DND-41 (cell line): ENCODE results near the gene HSD17B2.

ENCODE experiments used
- ATAC-seq: fragments of 200-7000 bp; cut with Tn5 transposase; 3 replicates; pipeline ENCODE4 v1.9.1; 2021; ENCODE audit warnings: low read depth; ENCODE audit not compliant: insufficient read depth
- DNase-seq: peaks from one replicate; pipeline ENCODE4 v3.0.0-alpha.2; 2020
- H2AFZ ChIP-seq: 2 replicates; pipeline ENCODE4 v1.6.0; 2012; ENCODE audit warnings: low read depth, low read length
- H3K27ac ChIP-seq: 2 replicates; pipeline ENCODE4 v1.5.1; 2012; ENCODE audit warnings: low read length, inconsistent platforms
- H3K27me3 ChIP-seq: fragments of 200-600 bp; sonication (generic); 2 replicates; pipeline ENCODE4 v1.6.0; 2012; ENCODE audit warnings: low read length, mild to moderate bottlenecking, inconsistent platforms; ENCODE audit not compliant: insufficient read depth, poor library complexity
- H3K36me3 ChIP-seq: 2 replicates; pipeline ENCODE4 v1.5.1; 2012; ENCODE audit warnings: low read length, inconsistent platforms; ENCODE audit not compliant: insufficient read depth
- H3K4me1 ChIP-seq: 2 replicates; pipeline ENCODE4 v1.5.1; 2012; ENCODE audit warnings: mild to moderate bottlenecking, low read length; ENCODE audit not compliant: insufficient read depth
- H3K4me2 ChIP-seq: 2 replicates; pipeline ENCODE4 v1.6.0; 2012; ENCODE audit warnings: mild to moderate bottlenecking, moderate library complexity, low read length, inconsistent platforms; ENCODE audit not compliant: insufficient read depth
- H3K4me3 ChIP-seq, 2 experiments: fragments of 200-600 bp in 1 of 2; shearing (Covaris generic) in 1 of 2; 2 replicates each; pipeline ENCODE4 v1.5.1; 2012 to 2016; ENCODE audit warnings: inconsistent platforms in 2 of 2, low read length in 2 of 2, mild to moderate bottlenecking in 2 of 2, low read depth in 1 of 2, moderate library complexity in 1 of 2
- H3K79me2 ChIP-seq: 2 replicates; pipeline ENCODE4 v1.6.0; 2012; ENCODE audit warnings: low read length, inconsistent platforms; ENCODE audit not compliant: insufficient read depth
- H3K9ac ChIP-seq: 2 replicates; pipeline ENCODE4 v1.6.0; 2012; ENCODE audit warnings: low read depth, mild to moderate bottlenecking, inconsistent platforms, low read length, moderate library complexity
- H3K9me3 ChIP-seq: 2 replicates; pipeline ENCODE4 v1.5.1; 2012; ENCODE audit warnings: low read length, moderate library complexity, mild to moderate bottlenecking, inconsistent platforms; ENCODE audit not compliant: insufficient read depth, severe bottlenecking
- H4K20me1 ChIP-seq: 2 replicates; pipeline ENCODE4 v1.6.0; 2012; ENCODE audit warnings: low read length; ENCODE audit not compliant: insufficient read depth
- CTCF ChIP-seq: IDR thresholded peaks from 2 replicates; pipeline ENCODE4 v1.5.1; 2012; ENCODE audit warnings: borderline replicate concordance, low read length, moderate library complexity, mild to moderate bottlenecking; ENCODE audit not compliant: poor library complexity, severe bottlenecking; ENCODE audit errors: extremely low read depth
- EZH2 ChIP-seq: IDR thresholded peaks from 3 replicates; pipeline ENCODE4 v1.6.1; 2012; ENCODE audit warnings: borderline replicate concordance, low read depth, mild to moderate bottlenecking, moderate library complexity, low read length, inconsistent platforms; ENCODE audit not compliant: severe bottlenecking

HSD17B2 gene

DNA sequence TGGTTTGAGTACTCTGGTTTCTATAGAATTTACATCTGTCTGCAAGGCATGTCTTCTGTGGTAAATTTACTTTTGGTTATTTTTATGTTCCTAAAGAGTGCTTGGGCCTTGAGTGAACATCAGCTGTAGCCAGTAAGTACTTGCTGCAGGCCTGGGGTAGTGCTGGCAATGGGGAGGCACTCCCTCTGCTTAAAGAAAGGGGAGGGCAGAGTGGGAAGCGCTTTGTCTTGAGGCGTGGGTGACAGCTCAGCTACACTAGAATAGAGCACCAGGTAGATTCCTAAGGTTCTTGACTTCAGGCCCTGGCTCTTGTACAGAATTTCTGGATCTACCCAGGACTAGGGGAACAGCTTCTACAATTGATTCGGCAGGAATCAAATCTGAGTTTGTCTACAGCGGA, 84.4 kb downstream of the HSD17B2 start:
- ATAC-seq, result no peak
- no peak overlapping the region for H3K27ac ChIP-seq
- no peaks in the 10 kb centered on the region for H3K4me1 ChIP-seq
- DNase-seq, result no peak
- no peaks in the 10 kb centered on the region for H3K27me3 ChIP-seq
- H3K9ac ChIP-seq, result no peak overlapping the region
- no peak overlapping the region for H3K4me3 ChIP-seq
- H3K9me3 ChIP-seq, result no peaks in the 10 kb centered on the region
- no peak overlapping the region for H3K4me2 ChIP-seq
- no peaks in the 10 kb centered on the region for H3K36me3 ChIP-seq
- no peak overlapping the region for H2AFZ ChIP-seq
- H3K79me2 ChIP-seq, result no peaks in the 10 kb centered on the region
- no peaks in the 10 kb centered on the region for H4K20me1 ChIP-seq
- TF ChIP-seq EZH2, result no peak
- TF ChIP-seq CTCF, result no peak

DNA sequence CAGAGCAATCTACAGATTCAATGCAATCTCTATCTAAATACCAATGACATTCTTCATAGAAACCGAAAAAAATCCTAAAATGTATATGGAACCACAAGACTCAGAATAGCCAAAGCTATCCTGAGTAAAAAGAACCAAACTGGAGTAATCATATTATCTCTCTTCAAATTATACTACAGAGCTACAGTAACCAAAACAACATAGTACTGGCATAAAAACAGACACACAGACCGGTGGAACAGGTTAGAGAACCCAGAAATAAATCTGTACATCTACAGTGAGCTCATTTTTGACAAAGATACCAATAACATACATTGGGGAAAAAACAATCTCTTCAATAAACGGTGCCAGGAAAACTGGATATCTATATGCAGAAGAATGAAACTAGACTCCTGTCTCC, 89.6 kb downstream of the HSD17B2 start:
- Histone ChIP-seq H3K4me2 (no peak overlapping the region), H3K9ac (no peak overlapping the region), H3K27ac (no peak overlapping the region), H3K4me3 (no peak overlapping the region), H3K9me3 (no peaks in the 10 kb centered on the region), H4K20me1 (no peaks in the 10 kb centered on the region), H3K79me2 (no peaks in the 10 kb centered on the region), H3K27me3 (no peaks in the 10 kb centered on the region), H3K4me1 (peaks cover 14% of the 10 kb centered on the region), H3K36me3 (no peaks in the 10 kb centered on the region), H2AFZ (no peak overlapping the region)
- TF ChIP-seq EZH2 (no peak), CTCF (no peak)
- no peak for DNase-seq
- ATAC-seq, result no peak

- Histone ChIP-seq H3K4me1 (peaks cover 31% of the 10 kb centered on the region), H3K79me2 (no peaks in the 10 kb centered on the region), H2AFZ (no peak overlapping the region), H3K4me2 (no peak overlapping the region), H3K36me3 (no peaks in the 10 kb centered on the region), H3K27ac (no peak overlapping the region), H3K9ac (no peak overlapping the region), H3K9me3 (no peaks in the 10 kb centered on the region), H4K20me1 (no peaks in the 10 kb centered on the region), H3K27me3 (no peaks in the 10 kb centered on the region), H3K4me3 (no peak overlapping the region)
- TF ChIP-seq CTCF, result no peak
- no peak for TF ChIP-seq EZH2
- no peak for DNase-seq
- no peak for ATAC-seq
These were observed 94.8 kb downstream of the HSD17B2 start for GRCh38 chr16:82129881-82130280.

DNA sequence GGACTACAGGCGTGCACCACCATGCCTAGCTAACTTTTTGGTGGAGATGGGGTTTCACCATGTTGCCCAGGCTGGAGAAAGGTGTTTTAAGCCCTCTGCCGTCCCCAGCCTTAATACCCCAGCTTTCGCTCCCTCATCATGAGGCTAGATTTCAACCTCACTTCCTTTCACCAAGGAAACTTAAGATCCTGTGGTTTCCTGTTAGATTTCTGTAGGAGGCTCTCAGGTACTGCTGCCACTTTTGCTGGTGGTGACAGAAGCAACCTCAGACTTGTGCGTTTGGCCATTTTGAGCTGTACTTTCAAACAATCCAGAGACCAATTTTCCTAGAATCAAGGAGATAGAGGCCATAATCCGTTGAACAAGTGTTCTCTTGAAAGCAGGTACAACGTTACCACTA, 98.7 kb downstream of the HSD17B2 start:
- ATAC-seq (peak; percentile 98), DNase-seq (peak; percentile 75)
- peaks cover 61% of the 10 kb centered on the region for H3K4me1 ChIP-seq
- H3K79me2 ChIP-seq, result peaks cover 14% of the 10 kb centered on the region
- no peaks in the 10 kb centered on the region for H3K9me3 ChIP-seq
- no peaks in the 10 kb centered on the region for H3K27me3 ChIP-seq
- H3K9ac ChIP-seq, result peak overlapping the region; percentile 36
- TF ChIP-seq EZH2 (no peak), CTCF (peak; percentile 45)
- H3K4me3 ChIP-seq, result peak overlapping the region in 1 of 2 experiments; percentile 40; a peak in 2 of 4 replicates
- no peaks in the 10 kb centered on the region for H4K20me1 ChIP-seq
- H2AFZ ChIP-seq, result peak overlapping the region; percentile 55
- H3K4me2 ChIP-seq, result peak overlapping the region; percentile 37
- H3K27ac ChIP-seq, result peak overlapping the region; percentile 87
- peaks cover 18% of the 10 kb centered on the region; the same call in 1 of the 2 replicates for H3K36me3 ChIP-seq
